IMR-90 (cell line): Measurements from ENCODE around the gene DNAJC13.

ENCODE experiments used
- CHD1 ChIP-seq: IDR thresholded peaks from 2 replicates; pipeline ENCODE4 v1.6.1; 2012; ENCODE audit warnings: low read depth, low read length, improper control_type of control experiment
- MXI1 ChIP-seq: IDR thresholded peaks from 2 replicates; pipeline ENCODE4 v1.6.1; 2012; ENCODE audit warnings: low read depth, mild to moderate bottlenecking, low read length, moderate library complexity, borderline replicate concordance
- POLR2A ChIP-seq: IDR thresholded peaks from 2 replicates; pipeline ENCODE4 v1.6.1; 2012; ENCODE audit warnings: mild to moderate bottlenecking, low read depth, low read length
- RAD21 ChIP-seq: IDR thresholded peaks from 2 replicates; pipeline ENCODE4 v1.6.1; 2012; ENCODE audit warnings: low read length, improper control_type of control experiment
- RFX5 ChIP-seq: IDR thresholded peaks from 2 replicates; pipeline ENCODE4 v1.8.0; 2012; ENCODE audit warnings: low read depth, mild to moderate bottlenecking, low read length, moderate library complexity
- SMC3 ChIP-seq: fragments of 150-350 bp; IDR thresholded peaks from 2 replicates; pipeline ENCODE4 v1.6.1; 2016; ENCODE audit warnings: low read depth, mild to moderate bottlenecking, antibody characterized with exemption, low read length, moderate library complexity
- TF ChIP-seq, protein P1 (sequence below): conservative IDR thresholded peaks from 2 replicates; pipeline ENCODE4 v1.5.1; 2012; ENCODE audit warnings: mild to moderate bottlenecking, low read depth, low read length, improper control_type of control experiment

DNA sequence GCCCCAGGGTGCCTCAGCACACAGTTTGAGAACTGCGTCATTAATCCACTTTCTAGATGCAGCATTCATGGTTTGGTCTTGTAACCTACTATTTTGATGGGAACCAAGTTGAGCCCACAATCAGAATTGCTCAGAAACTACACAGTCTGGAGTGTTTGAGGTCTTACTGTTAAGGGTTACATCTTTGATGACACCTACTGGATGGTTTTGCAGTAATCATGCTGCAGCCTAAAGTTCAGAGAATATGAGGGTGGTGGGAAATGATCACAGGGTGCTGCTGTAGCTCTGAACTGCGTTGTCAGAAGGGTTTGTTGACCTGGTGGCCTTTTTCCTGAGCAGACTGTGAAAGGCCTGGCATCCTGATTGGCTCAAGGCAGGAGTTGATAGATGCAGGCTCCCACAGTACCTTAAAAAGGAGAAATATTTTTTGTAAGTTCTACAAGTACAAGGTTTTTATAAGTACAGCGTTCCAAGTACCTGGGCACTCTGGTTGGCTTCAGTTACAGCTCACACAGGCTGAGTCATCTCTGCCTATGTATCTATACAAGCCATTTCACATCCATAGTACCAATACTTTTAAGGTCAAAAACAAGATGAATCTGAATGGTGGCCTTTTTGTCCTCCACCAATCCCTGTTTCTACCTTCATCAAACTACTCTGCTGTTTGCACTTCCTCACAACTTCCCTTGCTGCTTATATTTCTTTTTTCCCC, 119.3 kb downstream of the DNAJC13 start:
- TF ChIP-seq, protein P1, sequence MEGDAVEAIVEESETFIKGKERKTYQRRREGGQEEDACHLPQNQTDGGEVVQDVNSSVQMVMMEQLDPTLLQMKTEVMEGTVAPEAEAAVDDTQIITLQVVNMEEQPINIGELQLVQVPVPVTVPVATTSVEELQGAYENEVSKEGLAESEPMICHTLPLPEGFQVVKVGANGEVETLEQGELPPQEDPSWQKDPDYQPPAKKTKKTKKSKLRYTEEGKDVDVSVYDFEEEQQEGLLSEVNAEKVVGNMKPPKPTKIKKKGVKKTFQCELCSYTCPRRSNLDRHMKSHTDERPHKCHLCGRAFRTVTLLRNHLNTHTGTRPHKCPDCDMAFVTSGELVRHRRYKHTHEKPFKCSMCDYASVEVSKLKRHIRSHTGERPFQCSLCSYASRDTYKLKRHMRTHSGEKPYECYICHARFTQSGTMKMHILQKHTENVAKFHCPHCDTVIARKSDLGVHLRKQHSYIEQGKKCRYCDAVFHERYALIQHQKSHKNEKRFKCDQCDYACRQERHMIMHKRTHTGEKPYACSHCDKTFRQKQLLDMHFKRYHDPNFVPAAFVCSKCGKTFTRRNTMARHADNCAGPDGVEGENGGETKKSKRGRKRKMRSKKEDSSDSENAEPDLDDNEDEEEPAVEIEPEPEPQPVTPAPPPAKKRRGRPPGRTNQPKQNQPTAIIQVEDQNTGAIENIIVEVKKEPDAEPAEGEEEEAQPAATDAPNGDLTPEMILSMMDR = 0 out of 2 replicates have a peak, but pooled peaks have one; percentile 3
- TF ChIP-seq MXI1 (no peak; the same call in 1 of the 2 replicates), POLR2A (no peak), SMC3 (no peak), RAD21 (no peak), CHD1 (no peak), RFX5 (no peak)
